Endometrium (tissue), 2 donors: ENCODE data around the gene MAN1B1.
"Not testable (repeated sequence)": the region's sequence is repeated elsewhere in the genome, so short reads cannot be mapped to it uniquely, and the experiment has no call there.

ENCODE experiments used
- FAIRE-seq: peaks from 2 replicates; lab custom pipeline; 2012; peaks lifted over from hg19 to GRCh38; lab: Jason Lieb, UNC
- donor health status: control.
- donor health status: control.

Gene MAN1B1

DNA sequence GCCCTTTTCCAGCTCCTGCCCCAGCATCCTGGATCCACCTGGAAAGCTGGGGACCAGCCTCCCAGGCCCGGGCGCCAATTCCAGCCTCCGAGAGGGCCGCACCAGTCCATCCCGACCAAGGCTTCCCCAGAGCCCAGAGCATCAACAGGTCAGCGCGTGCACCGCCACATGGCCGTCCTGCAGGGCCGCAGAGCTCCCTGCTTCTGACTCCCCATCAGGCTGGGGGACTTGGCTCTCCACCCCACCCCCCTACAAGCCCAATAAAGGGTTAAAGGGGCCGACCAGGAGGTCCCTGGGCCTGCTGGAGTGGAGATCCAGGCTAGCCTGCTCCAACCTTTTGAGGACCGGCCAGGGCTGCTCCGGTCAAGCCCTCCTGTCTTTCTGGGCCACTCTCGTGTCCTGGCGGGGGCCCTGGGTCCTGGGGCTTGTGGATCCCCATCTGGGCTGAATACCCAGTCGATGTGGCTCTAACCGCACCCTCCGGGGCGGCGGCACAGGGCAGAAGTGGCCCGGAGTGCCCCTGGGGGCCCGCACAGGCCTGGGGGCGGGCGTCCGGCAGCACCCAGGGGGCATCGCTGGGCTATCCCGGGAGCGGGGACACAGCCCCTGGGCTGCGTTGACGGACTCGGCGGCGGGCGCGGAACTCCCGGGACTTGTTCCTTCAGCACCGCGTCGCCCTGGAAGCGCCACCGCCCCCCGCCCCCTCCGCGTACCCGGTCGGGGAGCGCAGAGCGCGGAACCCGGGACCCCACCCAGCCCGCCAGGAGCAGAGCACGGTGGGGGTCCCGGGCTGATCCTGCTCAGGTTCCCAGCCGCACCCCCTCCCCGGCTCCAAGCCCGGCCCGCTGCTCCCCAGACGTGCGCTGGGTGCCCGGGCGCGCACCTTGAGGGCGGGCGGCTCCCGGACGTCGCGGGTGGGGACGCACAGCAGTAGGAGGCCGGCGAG lies 33.5 kb upstream of the MAN1B1 start:
- no peak for FAIRE-seq

DNA sequence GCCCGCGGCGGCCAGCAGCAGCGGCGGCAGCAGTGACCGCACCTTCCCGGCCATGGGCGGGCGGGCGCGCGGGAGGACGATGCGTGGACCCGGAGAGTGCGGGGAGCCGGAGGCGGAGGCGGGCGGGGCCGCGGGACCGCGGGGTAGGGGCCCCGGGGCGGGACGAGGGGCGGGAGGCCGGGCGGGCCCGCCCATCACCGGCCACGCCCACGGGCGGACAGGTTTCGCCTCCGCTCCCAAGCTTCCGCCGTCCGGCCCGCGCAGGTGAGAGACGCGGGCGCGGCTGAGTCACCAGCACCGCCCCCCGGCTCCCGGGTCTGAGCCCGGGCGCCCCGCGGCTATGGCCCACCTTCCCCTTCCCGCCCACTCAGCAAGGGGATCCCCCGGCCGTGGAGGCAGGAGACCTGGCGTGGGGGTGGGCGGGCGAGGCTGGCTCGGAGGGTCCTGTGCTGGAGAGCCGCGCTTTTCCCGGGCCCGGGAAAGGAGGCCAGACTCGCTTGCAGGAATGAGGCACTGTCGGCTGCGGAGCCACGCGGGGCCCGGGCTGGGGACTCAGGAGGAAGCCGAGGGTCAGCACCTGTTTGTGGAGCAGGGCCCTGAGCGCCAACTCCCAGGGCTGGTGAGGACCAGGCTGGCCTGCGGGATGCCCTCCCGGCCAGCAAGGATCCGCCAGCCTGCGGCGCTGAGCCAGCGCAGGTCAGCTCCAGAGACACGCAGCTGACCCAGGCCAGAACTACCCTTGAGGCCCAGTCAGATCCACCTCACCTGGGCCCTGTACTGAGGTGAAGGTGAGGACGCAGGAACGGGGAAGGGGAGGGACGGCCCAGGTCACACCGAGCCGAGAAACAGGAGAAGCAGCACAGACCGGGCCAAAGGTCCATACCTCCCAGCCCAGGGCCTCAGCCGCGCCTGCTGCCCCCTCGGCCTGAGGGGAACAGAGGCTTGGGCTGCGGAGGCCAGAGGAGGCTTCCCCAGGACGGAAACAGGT lies 32.5 kb upstream of the MAN1B1 start, which contains the start of gene ENTPD2:
ENTPD2 (minus strand) TSS at position 118 of the 988 bp plus-strand sequence; CDS start at position 54, 64 bp downstream.
- FAIRE-seq: no peak

DNA sequence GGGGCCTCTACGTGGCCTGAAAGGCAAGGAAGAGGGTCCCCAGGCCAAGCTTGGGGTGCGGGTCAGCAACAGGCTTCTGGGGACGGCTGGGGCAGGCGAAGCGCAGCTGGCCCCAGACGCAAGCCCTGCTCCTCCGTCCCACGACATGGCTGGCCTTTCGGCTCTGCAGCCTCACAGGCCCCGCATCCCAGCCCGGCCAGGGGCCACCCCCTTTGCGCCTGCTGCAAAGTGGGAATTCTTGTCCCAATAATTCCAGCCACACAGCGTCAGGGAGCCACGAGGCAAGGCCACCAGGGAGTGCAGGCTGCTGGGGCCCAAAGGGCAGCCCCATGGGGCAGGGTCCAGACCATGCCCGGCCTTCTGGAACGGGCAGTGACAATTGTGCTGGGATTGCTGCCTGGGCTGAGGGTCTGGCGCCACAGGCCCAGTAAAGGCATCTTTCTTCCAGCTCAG lies 31.8 kb upstream of the MAN1B1 start:
- FAIRE-seq: no peak

DNA sequence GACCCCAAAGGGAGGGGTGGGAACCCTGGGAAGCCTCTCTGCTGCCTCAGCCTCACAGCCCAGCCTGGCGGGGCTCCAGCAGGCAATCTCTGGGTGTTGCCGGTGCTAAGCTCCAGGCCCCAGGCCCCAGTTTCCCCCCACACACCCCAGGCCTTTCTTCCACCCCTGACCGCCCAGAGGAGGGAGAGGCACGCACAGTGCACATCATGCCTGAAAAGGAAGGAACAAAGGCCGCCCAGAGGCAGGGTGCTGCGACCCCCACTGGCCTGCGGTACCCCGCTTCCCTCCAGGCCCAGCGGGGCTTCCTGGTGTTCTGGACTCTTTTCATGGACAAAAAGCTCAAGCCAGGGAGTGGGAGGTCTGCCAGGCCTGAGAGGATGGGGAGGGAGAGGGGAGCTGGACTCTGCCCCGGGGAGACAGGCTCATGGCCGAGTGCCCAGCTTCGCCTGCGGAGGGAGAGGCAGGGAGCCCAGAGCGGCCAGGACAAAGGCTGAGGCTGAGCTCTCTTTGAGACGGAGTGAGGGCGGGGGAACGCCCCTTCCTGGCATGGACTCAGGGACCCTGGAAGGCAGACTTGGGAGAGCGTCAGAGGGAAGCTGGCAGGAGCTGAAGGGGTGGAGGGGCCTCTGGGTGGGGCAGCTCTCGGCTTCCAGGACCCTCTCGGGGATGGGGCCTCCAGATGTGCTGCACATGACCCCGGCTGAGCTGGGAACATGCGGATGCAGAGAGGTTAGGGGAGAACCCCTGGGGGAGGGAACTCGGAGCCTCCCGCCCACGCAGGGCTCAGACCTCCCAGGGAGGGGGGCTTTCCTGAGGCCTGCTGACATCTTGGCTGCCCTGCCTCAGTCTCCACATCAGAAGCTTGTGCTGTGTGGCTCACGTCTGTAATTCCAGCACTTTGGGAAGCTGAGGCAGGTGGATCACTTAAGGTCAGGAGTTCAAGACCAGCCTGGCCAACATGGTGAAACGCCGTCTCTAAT lies 31.1 kb upstream of the MAN1B1 start:
- peak; percentile 91 for FAIRE-seq

DNA sequence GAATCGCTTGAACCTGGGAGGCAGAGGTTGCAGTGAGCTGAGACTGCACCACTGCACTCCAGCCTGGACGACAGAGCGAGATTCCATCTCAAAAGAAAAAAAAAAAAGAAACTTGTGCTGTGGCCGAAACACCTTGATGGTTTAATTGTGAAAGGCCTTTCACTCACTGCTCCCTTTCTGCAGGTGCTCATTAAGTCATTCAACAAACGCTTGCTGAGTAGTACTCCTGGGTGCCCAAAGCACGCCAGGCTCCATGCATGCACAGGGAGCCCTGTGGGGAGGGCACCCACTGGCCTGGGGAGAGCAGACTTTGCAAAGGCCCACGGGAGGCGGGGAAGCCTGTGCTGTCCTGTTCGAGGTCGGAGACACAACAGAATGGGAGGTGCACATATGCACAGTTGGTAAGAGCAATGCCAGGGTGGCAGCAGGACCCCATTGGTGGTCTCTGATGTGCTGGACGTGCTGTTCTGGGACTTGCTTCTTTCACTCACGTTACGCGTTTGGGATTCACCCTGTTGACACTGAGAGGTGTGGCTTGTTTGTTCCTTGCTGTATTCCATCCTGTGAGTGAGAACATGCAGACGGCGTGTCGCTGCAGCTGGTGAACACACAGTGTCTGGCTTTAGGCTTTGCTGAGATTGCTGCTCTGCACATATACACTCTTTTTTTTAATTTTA lies 29.9 kb upstream of the MAN1B1 start:
- no peak for FAIRE-seq

DNA sequence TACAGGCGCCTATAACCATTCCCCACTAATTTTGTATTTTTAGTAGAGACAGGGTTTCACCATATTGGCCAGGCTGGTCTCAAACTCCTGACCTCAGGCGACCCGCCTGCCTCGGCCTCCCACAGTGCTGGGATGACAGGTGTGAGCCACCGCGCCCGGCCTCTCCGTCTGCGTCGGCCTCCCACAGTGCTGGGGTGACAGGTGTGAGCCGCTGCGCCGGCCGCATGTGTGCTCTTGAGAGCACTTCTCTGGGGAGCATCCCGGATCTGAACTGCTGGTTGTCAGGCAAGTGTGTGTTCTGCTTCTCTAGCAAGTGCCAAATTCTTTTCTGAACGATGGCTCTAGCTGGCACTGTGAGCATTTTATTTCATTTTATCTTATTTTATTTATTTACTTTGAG lies 29.2 kb upstream of the MAN1B1 start:
- no peak for FAIRE-seq

DNA sequence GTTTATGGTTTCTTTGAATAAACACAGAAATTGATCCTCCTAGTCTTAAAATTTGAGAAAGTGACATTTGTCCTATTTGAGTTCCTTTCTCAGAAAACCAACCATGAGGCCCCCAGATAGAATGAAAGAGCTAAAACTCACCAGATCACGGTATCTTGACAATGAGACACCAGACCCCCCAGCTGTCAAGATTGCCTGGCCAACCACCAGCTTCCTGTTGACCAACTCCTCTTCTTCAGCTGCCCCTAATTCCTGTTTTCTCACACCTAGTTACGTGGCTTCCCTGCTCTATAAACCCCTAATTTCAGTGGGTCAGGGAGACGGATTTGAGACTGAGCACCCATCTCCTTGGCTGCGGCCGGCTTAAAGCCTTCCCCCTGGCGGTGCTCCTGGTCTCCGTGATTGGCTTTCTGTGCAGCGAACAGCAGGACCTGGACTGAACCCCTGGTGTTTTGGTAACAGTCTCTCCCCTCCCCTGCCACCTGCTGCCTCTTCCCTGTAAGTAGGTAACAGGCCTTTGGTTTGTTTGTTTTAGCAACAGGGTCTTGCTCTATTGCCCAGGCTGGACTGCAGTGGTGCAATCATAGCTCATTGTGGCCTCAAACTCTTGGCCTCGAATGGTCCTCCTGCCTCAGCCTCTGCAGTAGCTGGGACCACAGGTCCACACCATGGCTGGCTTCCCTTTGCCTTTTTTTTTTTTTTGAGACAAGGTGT lies 28.1 kb upstream of the MAN1B1 start:
- no peak for FAIRE-seq

DNA sequence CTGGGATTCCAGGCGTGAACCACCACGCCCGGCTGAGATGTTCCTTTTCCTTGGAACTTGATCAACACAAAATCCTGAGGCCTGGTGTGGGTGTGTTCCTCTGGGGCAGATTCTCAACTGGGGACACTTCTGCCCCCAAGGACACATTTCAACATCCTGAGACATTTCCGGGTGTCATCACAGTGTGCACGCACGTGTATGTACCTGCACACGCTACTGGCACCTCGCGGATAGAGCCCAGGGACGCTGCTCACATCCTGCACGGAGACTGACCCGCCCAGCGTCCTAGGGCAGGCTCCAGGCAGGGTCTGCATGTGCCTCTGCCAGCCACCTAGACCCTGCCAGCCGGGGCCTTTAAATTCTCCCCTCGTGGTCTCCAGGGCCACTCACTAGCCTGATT lies 24.4 kb upstream of the MAN1B1 start:
- FAIRE-seq: no peak

DNA sequence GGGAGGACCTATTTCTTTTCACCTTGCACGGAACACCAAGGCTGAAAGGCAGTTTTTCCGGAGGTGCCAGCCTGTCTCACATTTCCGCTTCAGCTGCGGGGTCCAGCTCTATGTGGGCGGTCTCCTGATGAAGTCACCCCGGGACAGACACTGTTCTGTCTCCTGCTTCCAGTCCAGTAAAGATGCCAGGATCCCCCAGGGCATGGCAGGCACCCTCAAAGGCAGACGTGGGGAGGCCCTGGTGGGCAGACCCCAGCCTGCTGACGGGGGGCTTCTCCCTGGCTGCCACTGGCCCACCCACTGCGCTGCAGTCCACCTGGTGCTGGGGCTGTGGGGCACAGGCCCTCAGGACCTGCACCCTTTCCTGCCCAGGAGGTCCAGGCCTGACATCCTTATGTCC lies 24.0 kb upstream of the MAN1B1 start:
- FAIRE-seq: not testable (repeated sequence)

DNA sequence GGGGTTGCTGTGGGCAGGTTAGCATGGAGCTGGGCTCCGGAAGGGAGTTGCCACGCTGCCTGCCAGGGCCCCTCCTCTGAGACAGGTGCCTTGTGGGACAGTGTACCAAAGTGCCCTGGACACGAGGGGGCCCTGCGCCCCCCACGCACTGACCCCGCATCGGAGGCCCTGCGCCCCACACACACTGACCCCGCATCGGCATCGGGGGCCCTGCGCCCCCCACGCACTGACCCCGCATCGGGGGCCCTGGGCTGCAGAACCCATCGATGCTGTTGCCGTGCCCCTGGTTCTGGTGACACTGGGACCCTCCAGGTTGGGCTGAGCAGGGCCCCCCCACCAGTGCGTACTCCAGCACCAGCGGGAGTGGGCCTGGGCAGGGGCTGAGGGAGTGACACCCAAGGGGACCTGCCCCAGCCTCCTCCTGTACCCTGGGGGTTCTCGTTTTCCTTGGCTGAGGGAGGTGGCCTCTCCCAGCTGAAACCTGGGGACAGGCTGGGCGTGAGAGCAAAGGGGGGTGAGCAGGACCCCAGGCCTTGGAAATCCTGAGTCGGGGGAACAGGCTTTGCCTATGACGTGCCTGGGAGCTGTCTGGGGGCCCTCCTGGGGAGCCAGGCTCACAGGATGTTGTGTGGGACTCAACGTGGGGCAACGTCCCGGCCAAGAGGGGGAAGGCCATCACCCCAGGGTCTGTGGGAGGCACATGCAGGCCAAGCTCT lies 23.3 kb upstream of the MAN1B1 start:
- FAIRE-seq: no peak

DNA sequence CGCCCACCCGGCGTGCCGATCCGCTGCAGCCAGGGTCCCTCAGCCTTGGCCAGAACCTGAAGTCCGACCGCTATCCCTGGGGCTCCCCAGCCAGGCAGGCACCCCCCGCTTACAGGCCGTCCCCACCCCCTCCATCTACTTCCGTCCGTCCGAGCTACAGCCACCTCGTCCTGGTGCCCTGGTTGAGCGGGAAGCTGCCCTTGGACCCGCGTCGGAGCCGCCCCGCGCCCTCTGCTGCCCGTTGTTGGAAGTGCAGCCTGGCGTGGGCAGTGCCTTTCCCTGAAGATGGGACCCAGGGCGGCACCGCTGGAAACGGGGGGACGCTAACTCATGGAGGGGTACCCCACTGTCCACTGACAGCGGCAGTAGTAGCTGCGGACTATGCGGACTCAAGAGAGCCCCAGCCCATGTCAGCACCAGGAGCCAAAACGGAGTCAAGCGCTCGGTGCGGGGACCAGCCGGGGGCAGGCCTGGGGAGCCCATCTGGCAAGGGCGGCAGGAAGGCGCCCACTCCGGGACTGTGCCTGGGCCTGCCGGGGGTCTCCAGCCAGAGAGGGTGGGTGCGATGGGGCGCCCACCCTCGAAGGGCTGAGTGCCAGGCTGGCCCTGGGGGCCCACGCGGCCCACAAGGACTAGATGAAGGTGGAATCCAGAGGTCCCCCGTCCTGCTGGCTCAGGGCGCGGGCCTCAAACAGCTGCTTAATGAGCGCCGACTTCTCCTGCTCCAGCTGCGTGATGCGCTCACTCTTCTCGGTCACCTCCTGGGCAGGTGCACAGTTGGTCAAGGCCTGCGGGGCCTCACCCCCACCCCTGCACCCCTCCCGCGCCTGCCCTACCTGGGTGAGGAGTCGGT lies 22.5 kb upstream of the MAN1B1 start:
- no peak for FAIRE-seq

DNA sequence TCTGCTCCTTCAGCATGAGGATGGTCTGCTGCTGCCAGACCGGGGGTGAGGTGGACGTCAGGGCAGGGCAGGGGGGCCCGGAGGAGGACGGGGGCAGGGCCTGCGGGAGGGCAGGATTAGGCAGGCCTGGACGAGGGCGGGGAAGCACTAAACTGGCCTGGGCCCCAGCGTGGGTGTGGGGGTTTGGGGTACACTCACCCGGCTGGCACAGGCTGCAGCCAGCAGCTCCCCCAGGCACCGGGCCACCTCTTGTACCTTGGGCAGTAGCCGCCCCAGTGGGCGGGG lies 22.0 kb upstream of the MAN1B1 start:
- no peak for FAIRE-seq

DNA sequence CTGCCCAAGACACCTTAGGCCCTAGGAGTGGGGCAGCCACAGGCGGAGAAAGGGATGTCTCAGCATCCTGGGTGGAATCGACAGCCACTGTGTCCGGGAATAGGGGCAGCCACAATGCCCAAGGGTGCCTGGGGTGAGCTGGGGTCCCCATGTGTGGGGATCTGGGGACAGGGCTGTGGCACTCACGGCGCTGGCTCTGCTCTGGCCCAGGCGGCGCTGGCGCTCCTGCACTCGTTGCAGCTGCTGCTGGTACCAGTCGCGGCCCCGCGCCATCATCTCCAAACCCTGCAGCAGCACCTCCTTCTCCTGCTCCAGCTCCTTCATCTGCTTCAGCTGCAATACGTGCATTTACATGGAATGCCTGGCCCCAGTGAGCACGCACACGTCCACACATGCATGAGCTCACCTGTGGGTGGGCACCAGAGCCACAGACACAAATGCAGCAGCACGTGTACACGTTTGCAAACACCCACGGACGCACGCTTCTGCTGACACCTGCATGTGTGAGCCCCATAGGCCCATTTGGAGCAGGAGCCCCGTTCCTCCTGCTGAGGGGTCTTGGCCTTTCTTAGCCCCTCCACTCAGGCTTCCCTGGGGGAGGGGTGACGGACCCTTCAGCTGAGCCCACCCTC lies 21.3 kb upstream of the MAN1B1 start:
- FAIRE-seq: no peak

DNA sequence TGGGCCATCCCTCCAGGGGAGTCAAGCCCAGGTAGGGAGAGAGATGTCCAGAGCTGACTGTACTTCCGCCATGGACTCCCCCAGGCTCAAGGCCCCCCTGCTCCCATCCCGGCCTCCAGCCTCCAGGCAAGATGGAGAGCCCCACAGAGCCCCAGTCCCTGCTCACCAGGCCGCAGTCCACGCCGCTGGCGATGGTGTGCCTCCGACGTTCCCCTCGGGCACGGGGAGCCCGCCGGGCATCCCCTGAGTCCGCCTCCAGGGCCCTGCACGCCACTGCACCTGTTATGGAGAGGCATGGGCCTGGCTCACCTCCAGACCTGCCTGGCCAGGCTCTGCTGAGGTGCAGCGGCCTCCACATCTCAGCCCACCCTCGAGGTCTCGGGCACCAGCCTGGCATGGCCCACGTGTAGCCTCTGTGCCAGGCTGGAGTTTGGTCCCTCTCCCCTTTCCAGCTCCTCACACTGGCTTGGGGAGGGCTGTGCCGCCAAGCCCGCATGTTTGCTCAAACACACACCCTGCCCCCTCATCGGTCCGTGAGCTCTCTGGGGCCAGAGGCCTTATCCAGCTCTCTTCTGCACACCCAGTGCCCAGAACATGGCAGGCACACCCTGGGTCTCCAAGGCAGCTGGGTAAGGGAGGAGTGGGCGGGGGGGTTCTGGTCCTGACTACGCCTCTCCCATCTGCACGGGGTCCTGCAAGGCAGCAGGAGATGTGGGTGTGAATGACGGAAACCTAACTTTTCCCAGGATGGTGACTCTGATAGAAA lies 20.5 kb upstream of the MAN1B1 start:
- FAIRE-seq: no peak

DNA sequence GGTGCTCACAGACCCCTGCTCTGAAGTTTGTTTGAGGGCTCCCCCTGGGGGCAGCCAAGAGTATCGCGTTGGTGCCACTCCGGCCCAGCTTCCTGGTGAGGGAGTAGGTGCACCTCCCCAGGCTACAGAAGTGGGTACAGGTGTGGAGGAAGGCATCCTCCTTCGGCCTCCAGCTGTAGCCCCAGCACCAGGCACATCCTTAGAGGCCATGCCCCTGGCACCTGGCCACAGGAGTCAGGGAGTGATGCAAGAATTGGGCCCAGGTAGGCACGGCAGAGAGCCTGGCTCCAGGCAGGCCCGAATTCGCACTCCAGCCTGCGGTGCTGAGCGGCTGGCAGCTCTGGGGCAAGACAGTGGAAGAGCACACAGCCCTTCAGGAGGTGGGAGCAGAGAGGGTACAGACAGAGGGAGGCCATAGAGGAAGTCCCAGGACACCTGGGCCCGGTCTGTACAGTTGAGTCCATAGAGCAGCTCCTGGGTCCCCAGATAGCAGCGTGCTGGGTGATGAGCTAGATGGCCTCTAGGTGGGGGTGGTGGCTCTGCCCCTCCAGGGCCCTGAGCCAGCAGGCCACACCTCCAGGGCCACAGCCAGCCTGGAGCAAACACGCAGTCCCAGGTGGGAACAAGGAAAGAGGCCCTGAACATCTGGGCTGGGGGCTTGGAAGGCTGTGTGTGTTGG lies 18.8 kb upstream of the MAN1B1 start:
- no peak for FAIRE-seq

DNA sequence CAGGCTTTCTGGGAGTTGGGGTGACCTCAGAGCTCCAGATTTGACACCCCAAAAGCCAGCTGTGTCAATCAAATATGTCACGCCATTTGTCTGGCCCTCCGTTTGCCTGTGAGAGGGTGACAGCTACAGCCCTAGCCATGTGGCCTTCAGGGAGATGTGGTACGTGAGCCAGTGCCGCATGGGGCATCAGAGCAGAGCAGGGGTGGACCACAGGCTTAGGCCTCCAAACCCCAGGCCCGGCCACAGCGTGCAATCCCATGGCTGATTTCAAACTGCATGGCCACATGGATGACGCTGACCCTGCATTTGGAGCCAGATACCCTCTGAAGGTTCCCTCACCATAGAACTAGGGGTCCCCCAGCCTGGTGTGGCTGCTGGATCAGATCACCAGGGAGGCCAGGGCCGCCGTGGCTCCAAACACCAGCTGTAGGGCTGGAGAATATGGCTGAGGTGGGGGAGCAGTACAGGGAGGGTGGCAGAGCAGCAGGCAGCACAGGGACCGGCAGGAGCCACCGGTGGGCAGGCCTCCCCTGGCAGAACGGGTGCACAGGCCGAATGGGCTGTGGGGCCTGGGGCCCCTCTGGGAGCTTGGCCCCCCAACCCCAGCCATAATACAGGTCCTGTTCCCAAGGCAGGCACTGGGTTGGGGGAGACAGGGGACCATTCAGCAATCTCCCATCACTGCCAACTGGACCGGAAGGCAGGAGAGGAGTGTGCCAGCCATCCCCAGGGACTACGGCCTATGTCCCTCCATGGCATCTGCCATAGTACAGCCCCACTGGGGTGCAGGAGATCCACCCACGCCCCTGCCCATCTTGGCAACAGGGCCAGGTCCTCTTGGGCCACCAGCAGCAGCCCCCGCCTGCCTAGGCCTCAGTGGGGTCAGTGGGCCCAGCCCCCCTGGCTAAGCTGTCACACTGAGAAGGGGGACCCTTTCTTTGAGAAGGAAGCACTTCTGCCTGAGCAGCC lies 18.0 kb upstream of the MAN1B1 start:
- no peak for FAIRE-seq
